ENCODE measurements around the gene SLITRK5.

The SLITRK5 gene

DNA sequence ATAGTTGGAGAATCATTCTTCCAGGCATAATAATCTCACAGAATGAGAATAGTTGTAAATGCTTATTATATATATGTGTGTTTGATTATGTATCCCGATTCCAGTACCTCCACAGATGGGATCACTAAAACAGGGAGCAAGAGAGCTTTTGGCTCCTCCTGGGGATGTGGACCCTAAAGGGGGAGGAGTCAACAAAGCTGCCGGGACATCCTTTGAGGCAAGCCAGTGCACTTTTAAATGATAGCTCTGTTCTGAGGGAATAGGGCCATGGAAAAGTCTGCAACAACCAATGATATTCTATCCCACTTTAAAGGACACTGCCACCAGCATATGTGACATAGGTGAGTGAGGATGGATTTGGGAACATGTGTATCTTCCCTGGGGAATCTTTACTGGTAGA lies 40.8 kb downstream of the SLITRK5 start:
- no peak for DNase-seq
